Measurements from ENCODE around the gene PTPRT.

Gene PTPRT

DNA sequence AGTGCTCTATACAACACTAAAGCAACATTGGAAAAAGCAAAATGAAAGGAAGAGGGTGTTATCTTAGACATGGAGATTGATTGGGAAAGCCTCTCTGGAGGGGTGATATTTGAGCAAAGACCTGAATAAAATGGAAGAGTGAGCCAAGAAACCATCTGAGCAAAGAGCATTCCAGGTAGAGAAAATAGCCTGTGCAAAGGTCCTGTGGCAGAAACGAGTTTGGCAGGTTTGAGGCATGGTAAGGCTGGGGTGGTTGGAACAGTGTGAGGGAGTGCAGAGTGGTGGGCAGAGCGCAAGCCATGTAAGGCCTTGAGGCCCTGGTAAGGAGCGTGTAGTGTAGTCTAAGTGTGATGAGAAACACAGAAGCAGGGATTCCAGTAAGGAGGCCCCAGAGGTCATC is 40.0 kb upstream of the PTPRT start:
- no peak for TF ChIP-seq CTCF (conservative IDR thresholded peaks at IDR 0.05; ENCODE audit: control insufficient read depth, insufficient read depth, low read depth, low read length)
- H3K4me3 ChIP-seq (ENCODE audit: control insufficient read depth, low read depth, low read length) = no peak overlapping the region
- DNase-seq (ENCODE audit: low read depth) = no peak

DNA sequence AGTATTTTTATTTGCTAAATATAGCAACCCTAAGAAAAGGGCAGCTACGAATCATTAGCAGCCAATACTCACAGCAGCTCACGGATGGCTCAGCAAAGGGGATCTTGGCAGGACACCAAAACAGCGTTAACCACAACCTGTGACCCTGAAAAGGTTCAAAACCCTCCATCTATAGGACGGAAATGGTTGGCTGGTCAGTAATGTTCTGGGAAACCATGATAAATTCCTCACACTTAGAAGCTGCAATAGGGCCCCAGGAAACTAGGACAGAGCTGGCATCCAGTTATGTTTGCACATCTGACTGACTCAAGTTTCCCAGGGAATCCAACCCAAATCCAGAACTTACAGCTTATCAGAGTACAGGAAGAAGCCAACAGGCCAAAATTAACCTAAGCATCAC is 30.9 kb upstream of the PTPRT start:
- no peak overlapping the region for H3K4me3 ChIP-seq (ENCODE audit: control insufficient read depth, low read depth, low read length)
- peak; percentile 5 for DNase-seq (ENCODE audit: low read depth)
- TF ChIP-seq CTCF (conservative IDR thresholded peaks at IDR 0.05; ENCODE audit: control insufficient read depth, insufficient read depth, low read depth, low read length) = no peak

DNA sequence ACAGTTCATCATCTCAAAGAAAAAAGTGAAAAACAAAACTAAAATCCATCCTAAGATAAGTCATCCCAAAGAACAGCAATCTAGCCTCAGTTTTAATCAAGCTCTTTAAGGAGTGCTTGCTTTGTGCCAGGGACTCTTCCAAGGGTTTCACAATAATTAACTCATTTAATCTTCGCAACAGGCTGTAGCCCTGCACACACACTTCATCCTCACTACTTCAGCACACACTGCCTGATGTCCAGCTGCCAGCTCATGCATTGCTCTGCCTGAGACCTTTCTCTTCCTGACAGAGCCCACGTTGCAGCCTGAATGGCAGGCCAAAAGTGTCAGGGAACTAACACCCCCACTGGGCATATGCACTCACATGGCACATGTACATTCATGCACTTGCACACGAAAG is 21.2 kb upstream of the PTPRT start:
- no peak for DNase-seq (ENCODE audit: low read depth)
- TF ChIP-seq CTCF (conservative IDR thresholded peaks at IDR 0.05; ENCODE audit: control insufficient read depth, insufficient read depth, low read depth, low read length) = no peak

DNA sequence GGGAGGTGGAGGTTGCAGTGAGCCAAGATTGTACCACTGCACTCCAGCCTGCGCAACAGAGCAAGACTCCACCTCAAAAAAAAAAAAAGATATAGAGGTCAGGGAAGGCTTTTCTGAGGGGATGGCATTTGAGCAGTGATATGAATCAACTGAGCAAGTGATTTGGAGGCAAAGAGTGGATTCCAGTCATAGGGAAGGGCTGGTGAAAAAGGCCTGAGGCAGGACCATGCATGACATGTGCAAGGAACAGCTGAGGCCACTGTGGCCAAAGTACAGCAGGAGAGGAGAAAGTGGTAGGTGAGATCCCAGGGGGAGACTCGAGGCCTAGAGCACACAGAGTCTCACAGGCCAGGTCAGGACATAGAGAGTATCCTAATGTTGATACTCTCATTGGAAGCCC is 20.1 kb upstream of the PTPRT start:
- DNase-seq (ENCODE audit: low read depth) = no peak
- TF ChIP-seq CTCF (conservative IDR thresholded peaks at IDR 0.05; ENCODE audit: control insufficient read depth, insufficient read depth, low read depth, low read length) = no peak

More for the DNA sequence above, 21.2 kb upstream of the PTPRT start:
- no peak overlapping the region for H3K4me3 ChIP-seq (ENCODE audit: control insufficient read depth, low read depth, low read length)

GRCh38 chr20:43205699-43206098 is 16.0 kb upstream of the PTPRT start:
- TF ChIP-seq CTCF (conservative IDR thresholded peaks at IDR 0.05; ENCODE audit: control insufficient read depth, insufficient read depth, low read depth, low read length) = no peak
- DNase-seq (ENCODE audit: low read depth) = no peak
- H3K4me3 ChIP-seq (ENCODE audit: control insufficient read depth, low read depth, low read length) = no peak overlapping the region

More for the DNA sequence above, 20.1 kb upstream of the PTPRT start:
- H3K4me3 ChIP-seq (ENCODE audit: control insufficient read depth, low read depth, low read length) = no peak overlapping the region

DNA sequence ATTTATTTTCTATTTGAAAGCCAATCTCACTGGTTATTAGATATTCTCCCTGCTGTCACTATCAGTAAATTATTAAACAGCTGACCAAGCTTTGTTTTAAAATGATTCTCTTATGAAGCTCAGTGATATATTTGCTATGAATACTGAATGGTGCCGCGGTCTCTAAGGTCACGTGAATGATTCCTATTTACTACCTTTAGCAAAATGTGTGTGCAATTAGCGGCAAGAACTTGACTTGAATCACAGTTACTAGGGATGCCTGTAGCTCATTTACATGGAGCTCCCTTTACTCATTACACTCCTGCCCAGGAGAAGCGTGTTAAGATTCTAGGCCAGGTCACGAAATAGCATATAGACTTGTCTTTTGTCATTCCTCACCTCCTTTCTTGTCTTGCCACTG is 12.4 kb upstream of the PTPRT start:
- DNase-seq (ENCODE audit: low read depth) = no peak
- no peak for TF ChIP-seq CTCF (conservative IDR thresholded peaks at IDR 0.05; ENCODE audit: control insufficient read depth, insufficient read depth, low read depth, low read length)
- no peak overlapping the region for H3K4me3 ChIP-seq (ENCODE audit: control insufficient read depth, low read depth, low read length)

- no peak overlapping the region for H3K4me3 ChIP-seq (ENCODE audit: control insufficient read depth, low read depth, low read length)
- no peak for DNase-seq (ENCODE audit: low read depth)
- TF ChIP-seq CTCF (conservative IDR thresholded peaks at IDR 0.05; ENCODE audit: control insufficient read depth, insufficient read depth, low read depth, low read length) = no peak
Measured at GRCh38 chr20:43198607-43199006, 8.9 kb upstream of the PTPRT start.
